CD4-positive, alpha-beta T cell treated with Interleukin-10 for 1 hour (primary cell): Measurements from ENCODE around the gene NEURL1.
A peak's percentile ranks its signal among the peaks of the same experiment; 100 is the strongest.

Experiments
- DNase-seq: peaks from one replicate; pipeline ENCODE4 v3.0.0-alpha.2; 2020

Gene NEURL1

GRCh38 chr10:103548581-103549348, 55.3 kb downstream of the NEURL1 start:
- no peak for DNase-seq

GRCh38 chr10:103549349-103549685, 55.8 kb downstream of the NEURL1 start:
- no peak for DNase-seq

DNA sequence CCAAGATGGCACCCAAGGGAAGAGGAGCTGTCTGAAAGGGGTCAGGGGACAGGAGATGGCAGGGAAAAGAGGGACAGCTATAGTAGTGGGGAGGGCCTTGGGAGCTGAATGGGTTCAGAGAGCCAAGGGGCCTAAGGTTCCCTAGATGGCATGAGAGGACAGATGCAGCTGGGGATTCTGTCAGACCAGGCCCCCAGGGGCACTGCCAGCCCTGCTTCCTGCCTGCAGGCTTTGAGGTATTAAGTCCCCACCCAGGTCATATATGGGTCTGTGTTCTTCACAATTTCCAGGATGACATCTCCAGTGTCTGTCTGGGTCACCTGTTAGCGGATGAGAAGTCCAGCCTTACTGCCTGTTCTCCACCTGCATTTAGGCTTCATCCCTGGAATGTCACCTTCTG, 56.7 kb downstream of the NEURL1 start:
- DNase-seq, result no peak

- DNase-seq, result peak; percentile 14
These were observed 58.4 kb downstream of the NEURL1 start for GRCh38 chr10:103551619-103552602.

DNA sequence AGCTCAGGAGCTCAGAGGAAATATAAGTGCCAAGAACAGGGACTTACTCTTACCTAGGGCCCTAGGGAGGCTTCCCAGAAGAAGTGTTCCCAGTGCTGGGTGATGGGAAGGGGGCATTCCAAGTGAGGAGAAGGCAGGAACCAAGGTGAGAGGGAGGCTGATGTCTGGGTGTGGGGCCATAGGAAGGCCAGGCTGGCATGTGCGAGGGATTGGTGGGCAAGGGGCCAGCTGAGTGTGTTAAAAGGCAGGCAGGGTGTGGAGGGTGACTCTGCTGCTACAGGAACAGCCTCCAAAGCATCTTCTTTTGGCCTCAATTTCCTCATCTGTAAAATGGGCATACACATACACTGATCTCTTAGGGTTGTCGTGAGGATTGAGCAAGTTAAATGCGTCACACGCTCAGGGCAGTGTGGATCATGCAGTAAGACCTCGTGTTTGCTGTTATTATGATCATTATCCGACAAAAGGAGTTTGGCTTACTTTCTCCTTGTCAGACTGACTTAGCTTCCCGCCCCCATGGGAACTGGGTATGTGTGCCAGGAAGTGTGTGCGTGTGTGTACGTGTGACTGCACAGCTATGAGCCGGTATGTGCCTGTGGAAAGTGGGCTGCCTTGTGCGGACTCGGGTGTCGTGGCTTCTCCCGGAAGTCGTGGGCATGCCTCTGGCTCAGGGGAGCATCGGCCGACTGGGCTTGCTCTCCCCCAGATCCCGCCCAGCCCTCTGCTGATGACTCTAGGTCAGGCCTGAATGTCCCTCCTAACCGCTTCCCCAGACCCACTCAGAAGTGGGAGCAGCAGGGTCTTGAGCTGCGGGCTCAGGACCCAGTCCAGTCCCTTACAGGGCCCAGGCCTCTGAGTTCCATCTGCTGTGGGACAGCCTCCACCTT, 59.6 kb downstream of the NEURL1 start:
- no peak for DNase-seq

- DNase-seq, result no peak
These were observed 60.4 kb downstream of the NEURL1 start for GRCh38 chr10:103553743-103554487.

DNA sequence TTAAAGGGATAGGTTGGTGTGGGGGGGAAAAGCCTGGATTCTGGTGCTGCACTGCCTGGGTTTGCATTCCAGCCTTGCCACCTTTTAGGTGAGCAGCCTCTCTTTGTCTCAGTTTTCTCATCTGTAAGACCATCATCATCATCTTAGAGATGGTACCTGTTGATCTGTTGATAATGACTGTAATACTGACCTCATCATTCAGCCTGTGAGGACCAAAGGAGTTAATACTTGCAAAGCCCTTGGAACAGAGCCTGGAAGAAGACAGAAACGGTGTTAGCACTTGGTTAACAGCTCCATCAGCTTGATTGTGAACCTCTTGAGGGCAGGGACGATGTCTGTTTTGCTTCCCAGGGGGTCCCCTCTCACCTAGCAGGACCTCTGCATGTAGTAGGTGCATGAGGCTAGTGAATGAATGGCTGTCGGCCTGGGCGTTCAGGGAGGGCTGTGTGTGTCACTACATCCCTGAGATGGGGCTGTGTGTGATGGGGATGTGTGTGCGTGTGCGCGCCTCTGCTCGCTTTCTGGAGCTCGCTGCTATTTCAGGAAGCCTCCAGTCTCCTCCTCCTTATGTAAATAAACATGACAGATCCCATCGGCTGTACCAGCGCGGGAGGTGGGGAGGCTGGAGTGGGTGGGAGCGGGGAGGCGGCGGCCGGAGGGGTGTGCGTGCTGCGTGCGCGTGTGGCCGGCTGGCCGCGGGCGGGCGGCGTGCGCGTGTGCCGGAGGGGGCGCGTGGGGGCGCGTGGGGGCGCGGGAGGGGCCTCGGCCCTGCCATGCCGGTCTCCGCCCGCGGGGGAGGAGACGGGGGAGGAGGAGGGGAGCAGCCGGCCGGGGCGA, 61.2 kb downstream of the NEURL1 start:
- DNase-seq, result peak; percentile 13

DNA sequence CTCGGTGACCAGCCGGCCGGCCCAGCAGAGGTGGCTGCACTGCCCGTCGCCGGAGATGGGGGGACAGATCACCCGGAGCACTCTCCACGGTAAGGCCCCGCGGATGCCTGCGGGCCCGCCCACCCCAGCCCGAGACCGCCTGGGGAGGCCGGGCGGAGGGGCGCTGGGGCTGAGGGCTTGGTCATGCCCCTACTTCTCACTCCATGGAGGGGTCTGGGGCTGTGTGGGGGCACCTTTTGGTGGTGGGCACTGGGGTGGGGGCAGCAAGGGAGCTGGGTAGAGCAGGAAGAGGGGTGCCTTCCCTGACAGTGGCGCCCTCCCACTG, 61.8 kb downstream of the NEURL1 start:
- DNase-seq, result no peak

DNA sequence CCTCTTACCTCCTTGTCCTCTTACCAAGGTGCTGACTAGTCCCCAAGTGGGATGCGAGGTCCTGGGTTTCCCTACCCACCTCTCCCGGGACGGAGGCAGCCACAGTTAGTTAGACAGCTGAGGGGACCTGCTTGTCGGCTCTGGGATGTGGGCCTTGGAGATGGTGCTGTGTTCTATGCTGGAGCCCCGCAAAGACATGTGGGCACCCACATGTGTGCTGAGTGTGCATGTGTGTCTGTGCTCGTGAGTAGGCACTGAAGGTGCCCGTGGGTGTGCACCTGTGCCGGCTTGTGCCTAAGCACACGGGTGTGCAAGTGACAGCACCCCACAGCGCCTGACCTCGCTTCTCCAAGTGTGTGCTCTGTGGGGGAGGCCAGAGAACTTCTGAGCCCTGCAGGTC, 62.2 kb downstream of the NEURL1 start:
- DNase-seq, result no peak

DNA sequence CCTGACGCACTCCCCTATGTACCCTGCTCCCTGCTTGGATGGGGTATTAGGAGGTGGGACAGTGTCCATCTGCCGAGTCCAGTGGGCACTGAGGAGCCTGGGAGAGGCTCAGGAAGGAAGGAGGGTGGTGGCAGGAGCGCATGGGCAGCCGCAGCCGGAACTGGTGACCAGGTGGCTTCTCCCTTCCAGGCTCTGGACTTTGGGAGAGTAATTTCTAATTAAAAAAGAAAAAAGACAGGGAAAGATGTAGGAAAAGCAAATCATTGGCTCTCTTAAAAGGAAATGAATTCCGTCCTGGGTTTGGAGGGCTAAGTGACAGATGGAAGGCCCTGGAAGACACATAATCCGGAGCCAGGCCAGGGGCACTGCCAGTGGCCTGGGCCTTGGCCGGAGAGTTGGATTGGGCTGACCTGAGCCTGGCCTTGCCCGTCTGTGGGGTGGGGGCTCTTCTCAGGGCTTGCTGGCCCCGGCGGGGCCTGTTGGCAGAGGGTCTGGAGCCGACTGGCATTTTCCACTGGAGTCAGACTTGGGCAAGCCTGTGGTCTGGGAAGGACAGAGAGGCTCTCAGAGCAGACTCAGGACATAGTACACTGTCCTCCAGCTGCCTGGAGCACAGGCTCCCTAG, 63.0 kb downstream of the NEURL1 start:
- no peak for DNase-seq

- no peak for DNase-seq
These were observed 64.0 kb downstream of the NEURL1 start for GRCh38 chr10:103557455-103557854.

DNA sequence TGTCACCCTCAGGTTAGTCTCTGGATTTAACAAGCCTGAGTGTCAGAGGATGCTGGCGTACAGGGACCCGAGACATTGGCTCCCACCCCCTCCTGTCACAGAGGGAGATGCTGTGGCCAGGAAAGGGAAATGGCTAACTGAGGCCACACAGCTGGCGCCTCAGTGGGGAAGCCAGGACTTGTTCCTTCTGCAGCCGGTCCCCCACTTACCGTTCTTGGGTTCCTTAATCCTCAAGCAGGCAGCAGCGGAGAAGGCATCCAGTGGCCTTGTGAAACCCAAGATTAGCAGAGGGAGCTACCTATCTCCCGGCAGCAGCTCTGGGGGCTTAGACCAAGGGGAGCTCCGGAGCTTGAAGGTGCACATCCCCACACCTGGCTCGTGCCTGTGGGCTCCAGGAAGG, 65.4 kb downstream of the NEURL1 start:
- no peak for DNase-seq

- no peak for DNase-seq
These were observed 66.3 kb downstream of the NEURL1 start for GRCh38 chr10:103559776-103560175.

DNA sequence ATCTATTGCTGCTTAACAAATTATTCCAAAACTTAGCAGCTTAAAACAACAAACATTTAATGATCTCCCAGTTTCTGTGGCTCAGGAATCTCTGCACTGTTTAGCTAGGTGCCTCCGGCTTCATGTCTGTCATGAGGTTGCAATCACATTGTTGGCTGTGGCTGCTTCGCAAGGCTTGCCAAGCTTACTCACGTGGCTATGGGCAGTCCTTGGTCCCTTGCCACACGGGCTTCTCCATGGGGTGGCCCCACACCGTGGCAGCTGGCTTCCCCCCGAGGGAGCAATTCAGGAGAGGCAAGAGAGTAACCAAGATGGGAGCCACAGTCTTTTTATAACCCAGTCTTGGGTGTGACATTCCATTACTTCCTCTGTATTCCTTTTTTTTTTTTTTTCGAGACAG, 67.4 kb downstream of the NEURL1 start:
- DNase-seq, result no peak

- DNase-seq, result no peak
These were observed 68.9 kb downstream of the NEURL1 start for GRCh38 chr10:103562383-103562782.

- DNase-seq, result no peak
These were observed 70.0 kb downstream of the NEURL1 start for GRCh38 chr10:103563231-103564115.

DNA sequence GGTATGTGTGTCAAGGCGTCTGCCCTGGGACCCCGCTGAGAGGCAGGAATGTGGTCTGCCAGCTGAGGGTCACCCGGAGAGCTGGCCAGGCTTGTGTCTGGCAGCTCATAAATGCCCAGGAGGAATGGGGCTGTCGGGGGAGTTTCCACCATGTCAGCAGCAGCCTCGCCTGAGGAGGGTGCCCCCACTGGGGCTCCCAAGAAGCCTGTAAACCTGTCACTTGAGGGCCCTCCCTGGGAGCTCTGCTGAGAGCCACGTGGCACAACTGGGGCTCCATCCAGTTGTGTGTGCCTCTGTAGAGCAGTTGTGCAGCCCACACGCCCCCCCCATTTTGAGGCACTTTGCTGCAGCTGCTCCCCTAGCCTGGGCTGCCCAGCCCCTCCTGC, 70.6 kb downstream of the NEURL1 start:
- no peak for DNase-seq

- DNase-seq, result no peak
These were observed 71.4 kb downstream of the NEURL1 start for GRCh38 chr10:103564776-103565520.

GRCh38 chr10:103566536-103566935, 73.0 kb downstream of the NEURL1 start:
- no peak for DNase-seq
